ENCODE results near the gene PYGO2. TPM values are rescaled to one million over a fixed set of nuclear protein-coding genes. Genes with fewer than 3 reads are reported as not detected.

Gene PYGO2
- polyA plus RNA-seq, 1 donor (not counting 4 experiments of a cell fraction or from before 2014, with no cell fraction given): 15.1 TPM

- FAIRE-seq (no peak), DNase-seq (ENCODE audit: low read depth, low spot score) (no peak)
- peak overlapping the region; percentile 75 for H3K9ac ChIP-seq (ENCODE audit: control insufficient read depth, extremely low read depth, insufficient read depth, low read length)
- H3K36me3 ChIP-seq (ENCODE audit: control insufficient read depth in 2 of 2, extremely low read depth in 1 of 2, insufficient read depth in 2 of 2, low read length in 2 of 2): peaks cover 0 to 4% of the 10 kb centered on the region in 2 experiments
- peak overlapping the region; percentile 87 for H3K4me2 ChIP-seq (ENCODE audit: control insufficient read depth, extremely low read depth, insufficient read depth, low read depth, low read length)
- no peaks in the 10 kb centered on the region for H4K20me1 ChIP-seq (ENCODE audit: control insufficient read depth, extremely low read depth, insufficient read depth, low read length)
- H2AFZ ChIP-seq (ENCODE audit: control insufficient read depth, low read length): no peak overlapping the region
- peak overlapping the region; percentile 76 to 87 (median 83) for H3K4me3 ChIP-seq (ENCODE audit: control insufficient read depth in 2 of 3, extremely low read depth in 1 of 3, insufficient read depth in 2 of 3, low read depth in 1 of 3, low read length in 3 of 3)
- no peaks in the 10 kb centered on the region for H3K9me1 ChIP-seq (ENCODE audit: control insufficient read depth, extremely low read depth, insufficient read depth, low read length)
- H3K27me3 ChIP-seq (ENCODE audit: control insufficient read depth, extremely low read depth, insufficient read depth, low read length): no peaks in the 10 kb centered on the region
- dilution Hi-C loops (cut with MboI; ENCODE audit: extremely low pct_ligation_motif_present, low sequenced_read_pairs): no loop called here
- TF ChIP-seq EZH2 (IDR thresholded peaks at IDR 0.05; ENCODE audit: low read length): no peak
- no peak for TF ChIP-seq CTCF (optimal IDR thresholded peaks at IDR 0.05 in 1 of 3, IDR thresholded peaks at IDR 0.05 in 1 of 3, conservative IDR thresholded peaks at IDR 0.05 in 1 of 3; ENCODE audit: extremely low read depth in 1 of 3, insufficient read depth in 2 of 3, low read length in 3 of 3)
- no peaks in the 10 kb centered on the region for H3K9me3 ChIP-seq (ENCODE audit: control insufficient read depth, low read depth, low read length)
- H3K4me1 ChIP-seq (ENCODE audit: control insufficient read depth, extremely low read depth, insufficient read depth, low read length): peaks cover 35% of the 10 kb centered on the region
- peaks cover 34% of the 10 kb centered on the region for H3K79me2 ChIP-seq (ENCODE audit: control insufficient read depth, insufficient read depth, low read length)
- H3K27ac ChIP-seq (ENCODE audit: control insufficient read depth, insufficient read depth, low read length): peak overlapping the region; percentile 72
Observed at GRCh38 chr1:155001425-155001674, 39.8 kb upstream of the PYGO2 start.

GRCh38 chr1:155000726-155001424 lies 39.3 kb upstream of the PYGO2 start:
- no peak for DNase-seq (ENCODE audit: low read depth, low spot score)

More at GRCh38 chr1:155000726-155001424, 39.3 kb upstream of the PYGO2 start:
- Histone ChIP-seq H3K79me2 (ENCODE audit: control insufficient read depth, insufficient read depth, low read length) (peaks cover 29% of the 10 kb centered on the region), H2AFZ (ENCODE audit: control insufficient read depth, low read length) (peak overlapping the region; percentile 17), H3K9me1 (ENCODE audit: control insufficient read depth, extremely low read depth, insufficient read depth, low read length) (no peaks in the 10 kb centered on the region), H3K4me1 (ENCODE audit: control insufficient read depth, extremely low read depth, insufficient read depth, low read length) (peaks cover 30% of the 10 kb centered on the region), H4K20me1 (ENCODE audit: control insufficient read depth, extremely low read depth, insufficient read depth, low read length) (no peaks in the 10 kb centered on the region), H3K9me3 (ENCODE audit: control insufficient read depth, low read depth, low read length) (no peaks in the 10 kb centered on the region), H3K9ac (ENCODE audit: control insufficient read depth, extremely low read depth, insufficient read depth, low read length) (peak overlapping the region; percentile 75), H3K4me3 (ENCODE audit: control insufficient read depth in 2 of 3, extremely low read depth in 1 of 3, insufficient read depth in 2 of 3, low read depth in 1 of 3, low read length in 3 of 3) (peak overlapping the region; percentile 76 to 87 (median 83)), H3K27me3 (ENCODE audit: control insufficient read depth, extremely low read depth, insufficient read depth, low read length) (no peaks in the 10 kb centered on the region), H3K4me2 (ENCODE audit: control insufficient read depth, extremely low read depth, insufficient read depth, low read depth, low read length) (peak overlapping the region; percentile 87), H3K27ac (ENCODE audit: control insufficient read depth, insufficient read depth, low read length) (peak overlapping the region; percentile 72), H3K36me3 (ENCODE audit: control insufficient read depth in 2 of 2, extremely low read depth in 1 of 2, insufficient read depth in 2 of 2, low read length in 2 of 2) (no peaks in the 10 kb centered on the region)
- FAIRE-seq: no peak
- TF ChIP-seq CTCF (optimal IDR thresholded peaks at IDR 0.05 in 1 of 3, IDR thresholded peaks at IDR 0.05 in 1 of 3, conservative IDR thresholded peaks at IDR 0.05 in 1 of 3; ENCODE audit: extremely low read depth in 1 of 3, insufficient read depth in 2 of 3, low read length in 3 of 3): no peak
- no peak for TF ChIP-seq EZH2 (IDR thresholded peaks at IDR 0.05; ENCODE audit: low read length)
- dilution Hi-C loops (cut with MboI; ENCODE audit: extremely low pct_ligation_motif_present, low sequenced_read_pairs): no loop called here
